GM18867 (cell line): ENCODE results near the gene PCDHGB3.
"Not testable (repeated sequence)": the region's sequence is repeated elsewhere in the genome, so short reads cannot be mapped to it uniquely, and the experiment has no call there.

ENCODE experiments used
- ATAC-seq: cut with Tn5 transposase; IDR thresholded peaks from one replicate; pipeline ENCODE4 v1.9.1; 2021; ENCODE audit warnings: mild to moderate bottlenecking, moderate library complexity; ENCODE audit not compliant: unreplicated experiment

Gene PCDHGB3

DNA sequence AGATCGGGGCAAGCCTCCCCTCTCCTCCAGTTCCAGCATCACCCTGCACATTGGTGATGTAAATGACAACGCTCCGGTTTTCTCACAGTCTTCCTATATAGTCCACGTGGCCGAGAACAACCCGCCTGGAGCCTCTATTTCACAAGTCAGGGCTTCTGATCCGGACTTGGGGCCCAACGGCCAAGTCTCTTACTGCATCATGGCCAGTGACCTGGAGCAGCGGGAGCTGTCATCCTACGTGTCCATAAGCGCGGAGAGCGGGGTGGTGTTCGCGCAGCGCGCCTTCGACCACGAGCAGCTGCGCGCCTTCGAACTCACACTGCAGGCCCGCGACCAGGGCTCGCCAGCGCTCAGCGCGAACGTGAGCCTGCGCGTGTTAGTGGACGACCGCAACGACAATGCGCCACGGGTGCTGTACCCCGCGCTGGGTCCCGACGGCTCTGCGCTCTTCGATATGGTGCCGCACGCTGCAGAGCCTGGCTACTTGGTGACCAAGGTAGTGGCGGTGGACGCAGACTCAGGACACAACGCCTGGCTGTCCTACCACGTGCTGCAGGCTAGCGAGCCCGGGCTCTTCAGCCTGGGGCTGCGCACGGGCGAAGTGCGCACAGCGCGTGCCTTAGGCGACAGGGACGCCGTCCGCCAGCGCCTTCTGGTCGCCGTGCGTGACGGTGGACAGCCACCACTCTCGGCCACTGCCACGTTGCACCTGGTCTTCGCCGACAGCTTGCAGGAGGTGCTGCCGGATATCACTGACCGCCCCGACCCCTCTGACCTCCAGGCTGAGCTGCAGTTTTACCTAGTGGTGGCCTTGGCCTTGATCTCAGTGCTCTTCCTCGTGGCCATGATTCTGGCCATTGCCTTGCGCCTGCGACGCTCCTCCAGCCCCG, 19.4 kb downstream of the PCDHGB3 start:
- ATAC-seq, result no peak

DNA sequence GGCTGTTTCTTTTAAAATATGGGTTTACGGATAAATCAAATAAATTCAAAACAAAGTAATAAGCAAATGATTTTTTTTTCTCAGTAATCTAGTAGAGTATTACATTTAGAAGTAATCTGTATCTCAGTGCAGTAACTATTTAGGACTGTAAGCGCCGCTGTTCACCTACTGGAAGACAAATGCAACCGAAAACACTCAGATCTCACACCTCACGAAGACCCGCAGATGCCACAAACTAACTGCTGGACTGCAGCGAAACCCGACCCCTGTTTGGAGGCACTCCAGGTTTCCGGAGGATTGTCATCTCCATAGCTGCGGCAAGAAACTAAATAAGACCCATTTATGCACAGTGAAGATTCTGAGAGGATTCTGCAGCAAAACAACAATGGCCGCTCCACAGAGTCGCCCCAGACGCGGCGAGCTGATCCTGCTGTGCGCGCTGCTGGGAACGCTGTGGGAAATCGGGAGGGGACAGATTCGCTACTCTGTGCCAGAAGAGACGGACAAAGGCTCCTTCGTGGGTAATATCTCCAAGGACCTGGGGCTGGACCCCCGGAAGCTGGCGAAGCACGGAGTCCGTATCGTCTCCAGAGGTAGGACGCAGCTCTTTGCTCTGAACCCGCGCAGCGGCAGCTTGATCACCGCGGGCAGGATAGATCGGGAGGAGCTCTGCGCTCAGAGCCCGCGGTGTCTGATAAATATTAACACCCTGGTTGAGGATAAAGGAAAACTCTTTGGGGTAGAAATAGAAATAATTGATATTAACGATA, 22.6 kb downstream of the PCDHGB3 start, which contains the start of gene PCDHGA8:
PCDHGA8 (plus strand) TSS at position 205 of the 770 bp plus-strand sequence; CDS start at position 386, 181 bp downstream.
- ATAC-seq, result no peak

DNA sequence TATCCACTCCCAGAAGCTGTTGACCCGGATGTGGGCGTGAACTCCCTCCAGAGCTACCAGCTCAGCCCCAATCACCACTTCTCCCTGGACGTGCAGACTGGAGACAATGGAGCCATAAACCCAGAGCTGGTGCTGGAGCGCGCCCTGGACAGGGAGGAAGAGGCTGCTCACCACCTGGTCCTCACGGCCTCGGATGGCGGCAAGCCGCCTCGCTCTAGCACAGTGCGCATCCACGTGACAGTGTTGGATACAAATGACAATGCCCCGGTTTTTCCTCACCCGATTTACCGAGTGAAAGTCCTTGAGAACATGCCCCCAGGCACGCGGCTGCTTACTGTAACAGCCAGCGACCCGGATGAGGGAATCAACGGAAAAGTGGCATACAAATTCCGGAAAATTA, 23.2 kb downstream of the PCDHGB3 start:
- ATAC-seq, result no peak

DNA sequence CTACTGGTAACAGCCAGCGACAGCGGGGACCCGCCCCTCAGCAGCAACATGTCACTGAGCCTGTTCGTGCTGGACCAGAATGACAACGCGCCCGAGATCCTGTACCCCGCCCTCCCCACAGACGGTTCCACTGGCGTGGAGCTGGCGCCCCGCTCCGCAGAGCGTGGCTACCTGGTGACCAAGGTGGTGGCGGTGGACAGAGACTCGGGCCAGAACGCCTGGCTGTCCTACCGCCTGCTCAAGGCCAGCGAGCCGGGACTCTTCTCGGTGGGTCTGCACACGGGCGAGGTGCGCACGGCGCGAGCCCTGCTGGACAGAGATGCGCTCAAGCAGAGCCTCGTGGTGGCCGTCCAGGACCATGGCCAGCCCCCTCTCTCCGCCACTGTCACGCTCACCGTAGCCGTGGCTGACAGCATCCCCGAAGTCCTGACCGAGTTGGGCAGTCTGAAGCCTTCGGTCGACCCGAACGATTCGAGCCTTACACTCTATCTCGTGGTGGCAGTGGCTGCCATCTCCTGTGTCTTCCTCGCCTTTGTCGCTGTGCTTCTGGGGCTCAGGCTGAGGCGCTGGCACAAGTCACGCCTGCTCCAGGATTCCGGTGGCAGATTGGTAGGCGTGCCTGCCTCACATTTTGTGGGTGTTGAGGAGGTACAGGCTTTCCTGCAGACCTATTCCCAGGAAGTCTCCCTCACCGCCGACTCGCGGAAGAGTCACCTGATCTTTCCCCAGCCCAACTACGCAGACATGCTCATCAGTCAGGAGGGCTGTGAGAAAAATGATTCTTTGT, 24.6 kb downstream of the PCDHGB3 start:
- ATAC-seq, result not testable (repeated sequence)

DNA sequence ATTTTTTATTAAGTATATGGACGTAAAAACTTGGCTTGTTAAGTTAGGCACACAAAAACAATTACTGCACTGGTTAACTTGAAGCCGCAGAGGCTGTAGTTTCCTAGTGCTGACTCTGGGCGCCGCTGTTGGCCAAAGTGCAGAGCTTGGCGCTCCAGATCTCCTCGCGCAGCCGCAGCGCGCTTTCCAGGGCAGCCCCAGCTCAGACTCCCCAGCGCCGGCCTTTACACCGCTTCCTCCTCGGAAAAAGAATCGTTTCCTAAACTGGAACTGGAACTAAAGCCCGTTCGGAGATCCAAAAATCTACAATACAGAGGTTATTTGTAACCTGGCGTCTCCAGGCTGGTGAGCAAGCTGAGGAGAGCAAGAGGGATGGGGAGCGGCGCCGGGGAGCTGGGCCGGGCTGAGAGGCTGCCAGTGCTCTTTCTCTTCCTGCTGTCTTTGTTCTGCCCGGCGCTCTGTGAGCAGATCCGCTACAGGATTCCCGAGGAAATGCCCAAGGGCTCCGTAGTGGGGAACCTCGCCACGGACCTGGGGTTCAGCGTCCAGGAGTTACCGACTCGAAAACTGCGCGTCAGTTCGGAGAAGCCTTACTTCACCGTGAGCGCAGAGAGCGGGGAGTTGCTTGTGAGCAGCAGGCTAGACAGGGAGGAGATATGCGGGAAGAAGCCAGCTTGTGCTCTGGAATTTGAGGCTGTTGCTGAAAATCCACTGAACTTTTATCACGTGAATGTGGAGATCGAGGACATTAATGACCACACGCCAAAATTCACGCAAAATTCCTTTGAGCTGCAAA, 27.9 kb downstream of the PCDHGB3 start, which contains the start of gene PCDHGB5:
PCDHGB5 (plus strand) TSS at position 192 of the 796 bp plus-strand sequence; CDS start at position 373, 181 bp downstream.
- ATAC-seq, result not testable (repeated sequence)

DNA sequence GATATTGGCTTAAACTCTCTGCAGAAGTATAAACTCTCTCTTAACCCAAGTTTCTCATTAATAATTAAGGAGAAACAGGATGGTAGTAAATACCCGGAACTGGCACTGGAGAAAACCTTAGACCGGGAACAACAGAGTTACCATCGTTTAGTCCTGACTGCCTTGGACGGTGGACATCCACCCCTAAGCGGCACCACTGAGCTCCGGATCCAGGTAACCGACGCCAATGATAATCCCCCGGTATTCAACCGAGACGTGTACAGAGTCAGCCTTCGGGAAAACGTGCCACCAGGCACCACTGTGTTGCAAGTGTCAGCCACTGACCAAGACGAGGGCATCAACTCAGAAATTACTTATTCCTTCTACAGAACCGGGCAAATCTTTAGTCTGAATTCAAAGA, 28.6 kb downstream of the PCDHGB3 start:
- ATAC-seq, result no peak

DNA sequence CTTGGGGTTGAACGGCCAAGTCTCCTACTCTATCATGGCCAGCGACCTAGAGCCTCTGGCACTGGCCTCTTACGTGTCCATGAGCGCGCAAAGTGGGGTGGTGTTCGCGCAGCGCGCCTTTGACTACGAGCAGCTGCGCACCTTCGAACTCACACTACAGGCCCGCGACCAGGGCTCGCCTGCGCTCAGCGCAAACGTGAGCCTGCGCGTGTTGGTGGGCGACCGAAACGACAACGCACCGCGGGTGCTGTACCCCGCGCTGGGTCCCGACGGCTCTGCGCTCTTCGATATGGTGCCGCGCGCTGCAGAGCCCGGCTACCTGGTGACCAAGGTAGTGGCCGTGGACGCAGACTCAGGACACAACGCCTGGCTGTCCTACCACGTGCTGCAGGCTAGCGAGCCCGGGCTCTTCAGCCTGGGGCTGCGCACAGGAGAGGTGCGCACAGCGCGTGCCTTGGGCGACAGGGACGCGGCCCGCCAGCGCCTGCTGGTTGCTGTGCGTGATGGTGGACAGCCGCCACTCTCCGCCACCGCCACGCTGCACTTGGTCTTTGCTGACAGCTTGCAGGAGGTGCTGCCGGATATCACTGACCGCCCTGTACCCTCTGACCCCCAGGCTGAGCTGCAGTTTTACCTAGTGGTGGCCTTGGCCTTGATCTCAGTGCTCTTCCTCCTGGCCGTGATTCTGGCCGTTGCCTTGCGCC, 29.7 kb downstream of the PCDHGB3 start:
- no peak for ATAC-seq

DNA sequence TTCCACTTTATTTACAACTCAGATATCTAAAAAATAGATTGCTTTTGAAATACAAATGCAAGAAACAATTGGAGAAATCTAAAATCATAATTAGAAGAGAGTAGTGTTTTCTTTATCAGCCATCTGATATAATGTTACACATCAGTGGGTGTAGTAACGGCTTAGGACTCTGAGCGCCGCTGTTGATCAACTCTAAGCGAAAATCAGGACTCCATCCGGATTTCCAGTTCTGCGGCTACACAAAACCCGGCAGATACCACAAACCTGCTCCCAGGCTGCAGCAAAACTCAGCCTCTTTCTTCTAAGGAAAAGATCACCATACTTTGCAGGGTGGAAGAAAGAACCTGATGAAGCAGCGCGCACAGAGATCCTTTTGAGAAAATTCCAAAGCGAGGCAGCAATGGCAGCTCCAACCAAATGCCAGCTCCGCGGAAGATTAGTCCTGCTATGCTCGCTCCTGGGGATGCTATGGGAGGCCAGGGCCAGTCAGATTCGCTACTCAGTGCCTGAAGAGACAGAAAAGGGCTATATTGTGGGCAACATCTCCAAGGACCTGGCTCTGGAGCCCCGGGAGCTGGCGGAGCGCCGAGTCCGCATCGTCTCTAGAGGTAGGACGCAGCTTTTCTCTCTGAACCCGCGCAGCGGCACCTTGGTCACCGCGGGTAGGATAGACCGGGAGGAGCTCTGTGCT, 32.7 kb downstream of the PCDHGB3 start, which contains the start of gene PCDHGA9:
PCDHGA9 (plus strand) TSS at position 226 of the 691 bp plus-strand sequence; CDS start at position 401, 175 bp downstream.
- no peak for ATAC-seq

DNA sequence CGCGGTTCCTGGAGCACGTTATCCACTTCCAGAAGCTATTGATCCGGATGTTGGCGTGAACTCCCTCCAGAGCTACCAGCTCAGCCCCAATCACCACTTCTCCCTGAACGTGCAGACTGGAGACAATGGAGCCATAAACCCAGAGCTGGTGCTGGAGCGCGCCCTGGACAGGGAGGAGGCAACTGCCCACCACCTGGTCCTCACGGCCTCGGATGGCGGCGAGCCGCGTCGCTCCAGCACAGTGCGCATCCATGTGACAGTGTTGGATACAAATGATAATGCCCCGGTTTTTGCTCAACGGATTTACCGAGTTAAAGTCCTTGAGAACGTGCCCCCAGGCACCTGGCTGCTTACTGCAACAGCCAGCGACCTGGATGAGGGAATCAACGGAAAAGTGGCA, 33.3 kb downstream of the PCDHGB3 start:
- no peak for ATAC-seq

DNA sequence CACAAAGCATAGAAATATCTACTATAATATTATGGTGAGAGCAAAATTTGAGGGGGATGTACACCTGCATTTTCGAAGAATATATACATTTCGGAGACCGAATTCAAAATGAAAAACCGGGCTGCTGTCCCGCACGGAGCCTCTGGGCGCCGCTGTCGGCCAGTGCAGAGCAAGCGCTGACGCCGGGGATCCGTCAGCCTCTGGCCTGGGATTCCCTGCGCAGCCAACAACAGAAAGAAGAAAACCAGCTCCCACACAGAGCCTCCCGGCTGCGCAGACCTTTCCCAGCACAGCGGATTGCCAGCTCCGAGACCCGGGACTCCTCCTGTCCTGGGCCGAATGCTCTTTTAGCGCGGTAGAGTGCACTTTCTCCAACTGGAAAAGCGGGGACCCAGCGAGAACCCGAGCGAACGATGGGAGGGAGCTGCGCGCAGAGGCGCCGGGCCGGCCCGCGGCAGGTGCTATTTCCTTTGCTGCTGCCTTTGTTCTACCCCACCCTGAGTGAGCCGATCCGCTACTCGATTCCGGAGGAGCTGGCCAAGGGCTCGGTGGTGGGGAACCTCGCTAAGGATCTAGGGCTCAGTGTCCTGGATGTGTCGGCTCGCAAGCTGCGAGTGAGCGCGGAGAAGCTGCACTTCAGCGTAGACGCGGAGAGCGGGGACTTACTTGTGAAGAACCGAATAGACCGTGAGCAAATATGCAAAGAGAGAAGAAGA, 37.9 kb downstream of the PCDHGB3 start, which contains the start of gene PCDHGB6:
PCDHGB6 (plus strand) TSS at position 232 of the 716 bp plus-strand sequence; CDS start at position 414, 182 bp downstream.
- not testable (repeated sequence) for ATAC-seq

DNA sequence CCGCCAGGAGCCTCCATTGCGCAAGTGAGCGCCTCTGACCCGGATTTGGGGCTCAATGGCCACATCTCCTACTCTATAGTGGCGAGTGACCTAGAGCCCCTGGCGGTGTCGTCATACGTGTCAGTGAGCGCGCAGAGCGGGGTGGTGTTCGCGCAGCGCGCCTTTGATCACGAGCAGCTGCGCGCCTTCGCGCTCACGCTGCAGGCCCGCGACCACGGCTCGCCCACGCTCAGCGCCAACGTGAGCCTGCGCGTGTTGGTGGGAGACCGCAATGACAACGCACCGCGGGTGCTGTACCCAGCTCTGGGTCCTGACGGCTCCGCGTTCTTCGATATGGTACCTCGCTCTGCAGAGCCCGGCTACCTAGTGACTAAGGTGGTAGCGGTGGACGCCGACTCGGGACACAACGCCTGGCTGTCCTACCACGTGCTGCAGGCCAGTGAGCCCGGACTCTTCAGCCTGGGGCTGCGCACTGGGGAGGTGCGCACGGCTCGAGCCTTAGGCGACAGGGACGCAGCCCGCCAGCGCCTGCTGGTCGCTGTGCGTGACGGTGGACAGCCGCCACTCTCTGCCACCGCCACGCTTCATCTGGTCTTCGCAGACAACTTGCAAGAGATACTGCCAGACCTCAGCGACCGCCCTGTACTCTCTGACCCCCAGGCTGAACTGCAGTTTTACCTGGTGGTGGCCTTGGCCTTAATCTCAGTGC, 39.7 kb downstream of the PCDHGB3 start:
- no peak for ATAC-seq

DNA sequence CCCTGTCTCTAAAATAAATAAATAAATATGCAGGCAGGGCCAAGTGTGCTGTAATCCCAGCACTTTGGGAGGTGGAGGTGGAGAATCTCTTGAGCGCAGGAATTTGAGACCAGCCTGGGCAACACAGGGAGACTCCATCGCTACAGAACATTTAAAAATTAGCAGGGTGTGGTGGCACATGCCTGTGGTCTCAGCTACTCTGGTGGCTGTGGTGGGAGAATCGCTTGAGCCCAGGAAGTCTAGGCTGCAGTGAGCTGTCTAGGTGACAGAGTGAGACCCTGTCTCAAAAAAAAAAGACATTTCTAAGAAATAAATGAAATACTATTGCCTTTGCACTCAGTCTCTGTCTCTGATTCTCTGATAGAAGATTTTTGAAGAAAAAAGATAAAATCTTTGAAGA, 41.5 kb downstream of the PCDHGB3 start:
- no peak for ATAC-seq

DNA sequence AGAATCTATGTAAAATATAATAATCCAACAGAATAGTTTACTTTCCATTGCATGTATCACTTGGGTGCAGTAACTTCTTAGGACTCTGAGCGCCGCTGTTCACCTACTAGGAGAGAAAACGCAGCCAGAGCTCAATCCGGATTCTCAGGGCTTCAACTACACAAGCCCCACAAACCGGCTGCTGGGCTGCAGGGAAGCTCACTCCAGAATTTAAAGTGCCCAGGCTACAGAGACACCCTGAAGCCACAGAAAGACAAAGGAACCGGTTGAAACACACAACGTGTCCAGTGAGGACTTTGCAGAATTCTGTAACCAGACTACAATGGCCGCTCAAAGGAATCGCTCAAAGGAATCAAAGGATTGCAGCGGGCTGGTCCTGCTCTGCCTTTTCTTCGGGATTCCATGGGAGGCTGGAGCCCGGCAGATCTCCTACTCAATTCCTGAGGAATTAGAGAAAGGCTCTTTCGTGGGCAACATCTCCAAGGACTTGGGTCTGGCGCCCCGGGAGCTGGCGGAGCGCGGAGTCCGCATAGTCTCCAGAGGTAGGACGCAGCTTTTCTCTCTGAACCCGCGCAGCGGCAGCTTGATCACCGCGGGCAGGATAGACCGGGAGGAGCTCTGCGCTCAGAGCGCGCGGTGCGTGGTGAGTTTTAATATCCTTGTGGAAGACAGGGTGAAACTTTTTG, 43.0 kb downstream of the PCDHGB3 start, which contains the start of gene PCDHGA10:
PCDHGA10 (plus strand) TSS at position 134 of the 686 bp plus-strand sequence; CDS start at position 323, 189 bp downstream.
- peak; percentile 84 for ATAC-seq

DNA sequence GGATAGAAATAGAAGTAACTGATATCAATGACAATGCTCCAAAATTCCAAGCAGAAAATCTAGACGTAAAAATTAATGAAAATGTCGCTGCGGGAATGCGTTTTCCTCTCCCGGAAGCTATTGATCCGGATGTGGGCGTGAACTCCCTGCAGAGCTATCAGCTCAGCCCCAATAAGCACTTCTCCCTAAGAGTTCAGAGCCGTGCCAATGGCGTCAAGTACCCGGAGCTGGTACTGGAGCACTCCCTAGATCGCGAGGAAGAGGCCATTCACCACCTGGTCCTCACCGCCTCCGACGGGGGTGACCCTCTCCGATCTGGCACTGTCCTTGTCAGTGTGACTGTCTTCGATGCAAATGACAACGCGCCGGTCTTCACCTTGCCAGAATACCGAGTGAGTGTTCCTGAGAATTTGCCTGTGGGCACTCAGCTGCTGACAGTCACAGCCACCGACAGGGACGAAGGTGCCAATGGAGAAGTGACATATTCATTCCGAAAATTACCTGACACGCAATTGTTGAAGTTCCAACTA, 43.6 kb downstream of the PCDHGB3 start:
- no peak for ATAC-seq

DNA sequence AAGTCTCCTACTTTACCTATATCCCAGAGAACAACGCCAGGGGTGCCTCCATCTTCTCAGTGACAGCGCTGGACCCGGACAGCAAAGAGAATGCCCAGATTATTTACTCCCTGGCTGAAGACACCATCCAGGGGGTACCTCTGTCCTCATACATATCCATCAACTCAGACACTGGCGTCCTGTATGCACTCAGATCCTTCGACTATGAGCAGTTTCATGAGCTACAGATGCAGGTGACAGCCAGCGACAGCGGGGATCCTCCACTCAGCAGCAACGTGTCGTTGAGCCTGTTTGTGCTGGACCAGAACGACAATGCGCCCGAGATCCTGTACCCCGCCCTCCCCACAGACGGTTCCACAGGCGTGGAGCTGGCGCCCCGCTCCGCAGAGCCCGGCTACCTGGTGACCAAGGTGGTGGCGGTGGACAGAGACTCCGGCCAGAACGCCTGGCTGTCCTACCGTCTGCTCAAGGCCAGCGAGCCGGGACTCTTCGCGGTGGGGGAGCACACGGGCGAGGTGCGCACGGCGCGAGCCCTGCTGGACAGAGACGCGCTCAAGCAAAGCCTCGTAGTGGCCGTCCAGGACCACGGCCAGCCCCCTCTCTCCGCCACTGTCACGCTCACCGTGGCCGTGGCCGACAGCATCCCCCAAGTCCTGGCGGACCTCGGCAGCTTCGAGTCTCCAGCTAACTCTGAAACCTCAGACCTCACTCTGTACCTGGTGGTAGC, 44.7 kb downstream of the PCDHGB3 start:
- ATAC-seq, result not testable (repeated sequence)

DNA sequence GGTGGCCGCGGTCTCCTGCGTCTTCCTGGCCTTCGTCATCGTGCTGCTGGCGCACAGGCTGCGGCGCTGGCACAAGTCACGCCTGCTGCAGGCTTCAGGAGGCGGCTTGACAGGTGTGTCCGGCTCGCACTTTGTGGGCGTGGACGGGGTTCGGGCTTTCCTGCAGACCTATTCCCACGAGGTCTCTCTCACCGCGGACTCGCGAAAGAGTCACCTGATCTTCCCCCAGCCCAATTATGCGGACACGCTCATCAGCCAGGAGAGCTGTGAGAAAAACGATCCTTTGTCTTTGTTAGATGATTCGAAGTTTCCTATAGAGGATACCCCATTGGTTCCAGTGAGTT, 45.2 kb downstream of the PCDHGB3 start:
- not testable (repeated sequence) for ATAC-seq
